ENCODE results near the gene RCVRN.
A peak's percentile ranks its signal among the peaks of the same experiment; 100 is the strongest.

The RCVRN gene

DNA sequence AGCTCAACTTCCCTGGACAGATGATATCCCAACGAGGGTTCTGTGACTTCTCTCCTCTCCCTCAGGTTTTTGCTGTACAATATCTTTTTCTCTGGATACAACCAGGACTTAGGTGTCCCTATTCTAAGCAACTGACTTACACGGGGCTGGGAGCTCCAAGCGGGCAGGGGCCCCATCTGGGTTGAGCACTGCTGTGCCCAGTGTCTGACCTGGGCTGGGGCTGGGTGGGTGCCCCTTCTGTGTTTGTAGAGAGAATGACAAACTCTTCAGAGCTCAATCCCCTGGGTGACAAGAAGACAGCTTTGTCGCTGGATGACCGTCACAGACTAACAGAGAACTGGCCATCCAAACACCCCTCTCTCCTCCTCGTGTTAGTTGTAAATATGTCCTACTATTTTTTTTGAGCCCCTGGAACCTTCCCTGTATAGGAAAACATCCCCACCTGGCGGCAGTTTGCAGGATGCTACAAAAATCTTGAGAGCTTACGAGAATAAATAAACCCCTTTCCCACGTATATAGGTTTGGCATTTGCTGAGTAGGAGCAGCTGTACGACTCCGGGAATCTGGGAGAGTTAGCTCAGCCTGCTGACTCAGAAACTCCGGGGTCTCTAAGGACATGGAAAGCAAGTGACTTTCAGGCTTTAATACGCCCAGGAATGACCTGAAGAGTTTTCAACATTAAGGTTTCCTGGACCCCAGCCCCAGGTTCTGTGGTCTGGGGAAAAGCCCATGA is 23.7 kb upstream of the RCVRN start:
- no peaks in the 10 kb centered on the region for H3K79me2 ChIP-seq (ENCODE audit: insufficient read depth, low read depth)
- H2AFZ ChIP-seq (ENCODE audit: low read depth), result no peak overlapping the region
- no peaks in the 10 kb centered on the region for H3K36me3 ChIP-seq (ENCODE audit: insufficient read depth)
- H3K4me3 ChIP-seq (IDR thresholded peaks at IDR 0.05; ENCODE audit: insufficient read depth, low read depth, low read length), result no peak overlapping the region
- no peaks in the 10 kb centered on the region for H3K27me3 ChIP-seq (ENCODE audit: insufficient read depth, low read depth)
- H3K27ac ChIP-seq, result no peak overlapping the region
- no peaks in the 10 kb centered on the region for H4K20me1 ChIP-seq (ENCODE audit: insufficient read depth)
- TF ChIP-seq, protein P1, sequence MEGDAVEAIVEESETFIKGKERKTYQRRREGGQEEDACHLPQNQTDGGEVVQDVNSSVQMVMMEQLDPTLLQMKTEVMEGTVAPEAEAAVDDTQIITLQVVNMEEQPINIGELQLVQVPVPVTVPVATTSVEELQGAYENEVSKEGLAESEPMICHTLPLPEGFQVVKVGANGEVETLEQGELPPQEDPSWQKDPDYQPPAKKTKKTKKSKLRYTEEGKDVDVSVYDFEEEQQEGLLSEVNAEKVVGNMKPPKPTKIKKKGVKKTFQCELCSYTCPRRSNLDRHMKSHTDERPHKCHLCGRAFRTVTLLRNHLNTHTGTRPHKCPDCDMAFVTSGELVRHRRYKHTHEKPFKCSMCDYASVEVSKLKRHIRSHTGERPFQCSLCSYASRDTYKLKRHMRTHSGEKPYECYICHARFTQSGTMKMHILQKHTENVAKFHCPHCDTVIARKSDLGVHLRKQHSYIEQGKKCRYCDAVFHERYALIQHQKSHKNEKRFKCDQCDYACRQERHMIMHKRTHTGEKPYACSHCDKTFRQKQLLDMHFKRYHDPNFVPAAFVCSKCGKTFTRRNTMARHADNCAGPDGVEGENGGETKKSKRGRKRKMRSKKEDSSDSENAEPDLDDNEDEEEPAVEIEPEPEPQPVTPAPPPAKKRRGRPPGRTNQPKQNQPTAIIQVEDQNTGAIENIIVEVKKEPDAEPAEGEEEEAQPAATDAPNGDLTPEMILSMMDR (conservative IDR thresholded peaks at IDR 0.05; ENCODE audit: low read depth, low read length), result no peak
- H3K4me2 ChIP-seq, result no peak overlapping the region
- H3K4me1 ChIP-seq (ENCODE audit: low read depth, poor library complexity, severe bottlenecking), result no peaks in the 10 kb centered on the region
- no peak overlapping the region for H3K9ac ChIP-seq

DNA sequence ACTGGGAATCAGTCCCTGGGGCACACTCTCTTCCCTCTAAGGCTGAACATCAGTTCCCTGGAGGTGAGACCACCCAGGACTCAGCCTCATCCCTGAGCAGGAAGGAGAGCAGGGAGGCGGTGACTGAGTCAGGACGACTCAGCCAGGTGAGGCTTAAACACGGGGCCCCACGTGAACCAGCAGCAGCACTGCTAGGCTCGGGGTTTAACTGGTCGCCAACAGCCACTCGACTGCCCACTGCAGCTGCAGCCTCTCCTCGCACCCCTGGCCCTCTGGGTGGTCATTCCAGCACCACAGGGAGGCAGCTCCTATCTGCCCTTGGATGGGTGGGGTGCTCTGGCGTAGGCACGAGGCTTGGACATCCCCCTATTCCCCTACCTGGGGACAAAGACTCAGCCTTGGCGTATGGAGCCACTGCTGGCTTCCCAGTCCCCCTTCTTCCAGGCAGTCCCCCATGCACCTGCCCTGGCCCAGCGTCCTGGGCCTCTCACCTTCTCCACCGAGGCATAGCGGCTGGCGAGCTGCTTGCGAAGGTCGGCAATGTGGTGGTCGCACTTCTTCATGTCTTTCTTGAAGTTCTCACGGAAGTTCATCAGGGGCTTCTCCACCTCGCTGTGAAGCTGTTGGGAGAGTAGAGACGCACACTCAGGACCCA is 21.2 kb upstream of the RCVRN start:
- Histone ChIP-seq H3K36me3 (ENCODE audit: insufficient read depth) (no peaks in the 10 kb centered on the region), H3K27ac (no peak overlapping the region), H2AFZ (ENCODE audit: low read depth) (no peak overlapping the region), H4K20me1 (ENCODE audit: insufficient read depth) (no peaks in the 10 kb centered on the region), H3K9ac (no peak overlapping the region), H3K4me3 (IDR thresholded peaks at IDR 0.05; ENCODE audit: insufficient read depth, low read depth, low read length) (no peak overlapping the region), H3K27me3 (ENCODE audit: insufficient read depth, low read depth) (no peaks in the 10 kb centered on the region), H3K4me1 (ENCODE audit: low read depth, poor library complexity, severe bottlenecking) (no peaks in the 10 kb centered on the region), H3K79me2 (ENCODE audit: insufficient read depth, low read depth) (no peaks in the 10 kb centered on the region), H3K4me2 (no peak overlapping the region)
- TF ChIP-seq, protein P1 (conservative IDR thresholded peaks at IDR 0.05; ENCODE audit: low read depth, low read length), result no peak

DNA sequence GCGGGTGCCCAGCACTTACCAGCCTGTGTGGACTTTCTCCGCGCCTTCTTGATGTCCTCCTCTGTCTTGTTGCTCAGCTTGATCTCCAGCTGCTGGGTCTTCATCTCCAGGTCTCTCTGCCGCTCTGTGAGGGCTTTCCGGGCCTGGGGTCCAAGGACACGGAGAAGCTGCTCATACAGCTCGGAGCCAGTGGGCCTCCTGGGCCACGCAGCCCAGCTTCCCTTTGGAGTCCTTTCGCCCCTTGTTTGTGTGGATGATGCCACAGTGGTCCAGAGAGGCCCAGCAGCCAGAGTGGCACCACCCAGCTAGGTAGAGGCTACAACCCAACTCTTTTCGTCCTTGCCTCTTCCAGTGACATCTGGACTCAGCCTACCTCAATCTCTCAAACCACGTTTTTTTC is 20.4 kb upstream of the RCVRN start:
- H3K9ac ChIP-seq, result no peak overlapping the region
- no peaks in the 10 kb centered on the region for H3K36me3 ChIP-seq (ENCODE audit: insufficient read depth)
- H4K20me1 ChIP-seq (ENCODE audit: insufficient read depth), result no peaks in the 10 kb centered on the region
- no peaks in the 10 kb centered on the region for H3K4me1 ChIP-seq (ENCODE audit: low read depth, poor library complexity, severe bottlenecking)
- no peak overlapping the region for H3K27ac ChIP-seq
- H3K27me3 ChIP-seq (ENCODE audit: insufficient read depth, low read depth), result no peaks in the 10 kb centered on the region
- no peak overlapping the region for H3K4me2 ChIP-seq
- TF ChIP-seq, protein P1 (conservative IDR thresholded peaks at IDR 0.05; ENCODE audit: low read depth, low read length), result no peak
- H3K4me3 ChIP-seq (IDR thresholded peaks at IDR 0.05; ENCODE audit: insufficient read depth, low read depth, low read length), result no peak overlapping the region
- H3K79me2 ChIP-seq (ENCODE audit: insufficient read depth, low read depth), result no peaks in the 10 kb centered on the region
- H2AFZ ChIP-seq (ENCODE audit: low read depth), result no peak overlapping the region

DNA sequence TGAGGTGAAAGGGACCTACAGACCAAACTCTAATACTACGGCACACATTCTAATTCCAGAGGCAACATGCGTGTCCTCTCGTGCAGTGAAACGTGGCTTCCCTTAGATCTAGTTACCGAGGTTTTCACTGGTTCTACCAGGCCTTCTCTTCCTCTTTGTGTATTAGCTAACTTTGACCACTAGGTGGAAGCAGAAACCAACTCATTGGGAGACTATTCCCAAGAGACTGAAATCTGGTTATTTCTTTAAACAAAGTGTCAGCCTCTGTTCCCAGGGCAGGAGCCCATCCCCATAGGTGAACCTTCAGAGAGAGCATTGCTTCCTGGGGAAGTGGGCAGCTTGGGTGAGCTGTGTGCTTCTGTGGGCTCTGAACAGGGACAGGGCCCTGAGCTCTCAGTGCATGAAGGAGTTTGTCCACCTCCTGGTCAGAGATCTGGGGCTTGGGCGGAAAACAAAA is 19.7 kb upstream of the RCVRN start:
- no peaks in the 10 kb centered on the region for H3K36me3 ChIP-seq (ENCODE audit: insufficient read depth)

More for the DNA sequence above, 19.7 kb upstream of the RCVRN start:
- Histone ChIP-seq H4K20me1 (ENCODE audit: insufficient read depth) (no peaks in the 10 kb centered on the region), H3K4me3 (IDR thresholded peaks at IDR 0.05; ENCODE audit: insufficient read depth, low read depth, low read length) (no peak overlapping the region), H3K9ac (no peak overlapping the region), H2AFZ (ENCODE audit: low read depth) (no peak overlapping the region), H3K4me2 (no peak overlapping the region), H3K4me1 (ENCODE audit: low read depth, poor library complexity, severe bottlenecking) (no peaks in the 10 kb centered on the region), H3K79me2 (ENCODE audit: insufficient read depth, low read depth) (no peaks in the 10 kb centered on the region), H3K27me3 (ENCODE audit: insufficient read depth, low read depth) (no peaks in the 10 kb centered on the region), H3K27ac (no peak overlapping the region)
- TF ChIP-seq, protein P1 (conservative IDR thresholded peaks at IDR 0.05; ENCODE audit: low read depth, low read length), result peak; percentile 57

Measured in KMS-11 (cell line).